Neural crest cell (in vitro differentiated cells): ENCODE data around the gene IARS2. TPM values are rescaled to one million over a fixed set of nuclear protein-coding genes. Genes with fewer than 3 reads are reported as not detected.
"Not testable (repeated sequence)": the region's sequence is repeated elsewhere in the genome, so short reads cannot be mapped to it uniquely, and the experiment has no call there.

ENCODE experiments used
- DNase-seq: peaks from one replicate; pipeline ENCODE4 v3.0.0; 2021; ENCODE audit warnings: low read depth, mixed read lengths, low spot score
- H3K27ac Mint-ChIP-seq: one replicate; pipeline ENCODE4 v1.8.0; 2021; ENCODE audit warnings: mild to moderate bottlenecking, mixed read lengths; ENCODE audit not compliant: unreplicated experiment
- H3K27me3 Mint-ChIP-seq: 2 replicates; pipeline ENCODE4 v1.8.0; 2021; ENCODE audit warnings: low read depth, mild to moderate bottlenecking, mixed read lengths
- H3K36me3 Mint-ChIP-seq: 2 replicates; pipeline ENCODE4 v1.8.0; 2021; ENCODE audit warnings: low read depth, mild to moderate bottlenecking, mixed read lengths
- H3K4me1 Mint-ChIP-seq: 2 replicates; pipeline ENCODE4 v1.8.0; 2021; ENCODE audit warnings: mixed read lengths
- H3K4me3 Mint-ChIP-seq: one replicate; pipeline ENCODE4 v1.8.0; 2021; ENCODE audit warnings: mild to moderate bottlenecking, mixed read lengths
- H3K9me3 Mint-ChIP-seq: 2 replicates; pipeline ENCODE4 v1.8.0; 2021; ENCODE audit warnings: mixed read lengths
- total RNA-seq: library from RNA; stranded (reverse); gene quantifications from 2 replicates; pipeline ENCODE4 v1.2.1, GENCODE V29; 2021
- TF ChIP-seq, protein P1 (sequence below): fragments of 200-600 bp; sonication (generic); conservative IDR thresholded peaks from 2 replicates; pipeline ENCODE4 v1.5.0; 2021; ENCODE audit warnings: antibody characterized with exemption, mild to moderate bottlenecking

The IARS2 gene
- total RNA-seq, 1 donor from 2014 or later, result 65.1 TPM

DNA sequence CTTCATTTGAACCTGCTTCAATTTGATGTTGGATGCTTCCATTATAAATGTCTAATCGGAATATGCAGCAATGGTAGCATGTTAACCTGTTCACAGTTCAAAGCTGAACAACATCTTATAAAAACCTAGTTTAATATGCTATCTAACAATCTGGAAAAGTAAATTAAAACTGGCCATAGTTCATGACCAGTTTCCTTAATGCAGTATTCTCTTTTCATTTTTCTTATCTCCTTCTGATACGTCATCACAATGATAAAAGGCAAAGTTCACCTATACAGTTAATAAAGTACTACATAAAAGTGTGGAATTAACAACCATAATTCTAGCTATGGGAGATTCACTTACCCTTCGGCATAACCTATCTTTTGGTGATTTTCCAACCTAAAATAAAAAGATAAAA lies 65.1 kb downstream of the IARS2 start:
- DNase-seq, result no peak
- TF ChIP-seq, protein P1, sequence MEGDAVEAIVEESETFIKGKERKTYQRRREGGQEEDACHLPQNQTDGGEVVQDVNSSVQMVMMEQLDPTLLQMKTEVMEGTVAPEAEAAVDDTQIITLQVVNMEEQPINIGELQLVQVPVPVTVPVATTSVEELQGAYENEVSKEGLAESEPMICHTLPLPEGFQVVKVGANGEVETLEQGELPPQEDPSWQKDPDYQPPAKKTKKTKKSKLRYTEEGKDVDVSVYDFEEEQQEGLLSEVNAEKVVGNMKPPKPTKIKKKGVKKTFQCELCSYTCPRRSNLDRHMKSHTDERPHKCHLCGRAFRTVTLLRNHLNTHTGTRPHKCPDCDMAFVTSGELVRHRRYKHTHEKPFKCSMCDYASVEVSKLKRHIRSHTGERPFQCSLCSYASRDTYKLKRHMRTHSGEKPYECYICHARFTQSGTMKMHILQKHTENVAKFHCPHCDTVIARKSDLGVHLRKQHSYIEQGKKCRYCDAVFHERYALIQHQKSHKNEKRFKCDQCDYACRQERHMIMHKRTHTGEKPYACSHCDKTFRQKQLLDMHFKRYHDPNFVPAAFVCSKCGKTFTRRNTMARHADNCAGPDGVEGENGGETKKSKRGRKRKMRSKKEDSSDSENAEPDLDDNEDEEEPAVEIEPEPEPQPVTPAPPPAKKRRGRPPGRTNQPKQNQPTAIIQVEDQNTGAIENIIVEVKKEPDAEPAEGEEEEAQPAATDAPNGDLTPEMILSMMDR, result no peak
- no peaks in the 10 kb centered on the region for H3K9me3 Mint-ChIP-seq
- peaks cover 23% of the 10 kb centered on the region for H3K36me3 Mint-ChIP-seq
- no peak overlapping the region for H3K4me3 Mint-ChIP-seq
- no peaks in the 10 kb centered on the region for H3K27me3 Mint-ChIP-seq
- peaks cover 13% of the 10 kb centered on the region for H3K4me1 Mint-ChIP-seq
- H3K27ac Mint-ChIP-seq, result no peak overlapping the region

DNA sequence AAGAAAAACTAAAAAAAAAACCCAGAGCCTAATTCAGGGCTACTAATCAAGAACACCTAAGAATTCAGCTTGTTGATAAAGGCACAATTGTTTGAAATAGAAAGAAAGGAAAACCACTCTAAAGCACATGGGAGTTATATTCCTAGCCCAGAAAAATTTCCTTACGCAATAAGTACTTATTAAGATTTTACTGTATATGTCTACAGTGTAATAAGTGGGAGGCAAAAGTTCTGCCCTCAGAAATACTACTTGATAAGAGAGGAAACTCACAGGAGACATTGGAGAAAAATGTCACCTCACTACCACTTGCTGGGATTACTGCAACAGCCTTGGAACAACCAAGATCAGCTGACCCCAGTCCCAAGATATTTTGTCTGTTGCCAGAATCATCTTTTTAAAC lies 66.1 kb downstream of the IARS2 start:
- H3K27ac Mint-ChIP-seq, result no peak overlapping the region
- TF ChIP-seq, protein P1, result no peak
- peaks cover 21% of the 10 kb centered on the region for H3K36me3 Mint-ChIP-seq
- DNase-seq, result no peak
- peaks cover 13% of the 10 kb centered on the region for H3K4me1 Mint-ChIP-seq
- H3K27me3 Mint-ChIP-seq, result no peaks in the 10 kb centered on the region
- H3K4me3 Mint-ChIP-seq, result no peak overlapping the region
- no peaks in the 10 kb centered on the region for H3K9me3 Mint-ChIP-seq

DNA sequence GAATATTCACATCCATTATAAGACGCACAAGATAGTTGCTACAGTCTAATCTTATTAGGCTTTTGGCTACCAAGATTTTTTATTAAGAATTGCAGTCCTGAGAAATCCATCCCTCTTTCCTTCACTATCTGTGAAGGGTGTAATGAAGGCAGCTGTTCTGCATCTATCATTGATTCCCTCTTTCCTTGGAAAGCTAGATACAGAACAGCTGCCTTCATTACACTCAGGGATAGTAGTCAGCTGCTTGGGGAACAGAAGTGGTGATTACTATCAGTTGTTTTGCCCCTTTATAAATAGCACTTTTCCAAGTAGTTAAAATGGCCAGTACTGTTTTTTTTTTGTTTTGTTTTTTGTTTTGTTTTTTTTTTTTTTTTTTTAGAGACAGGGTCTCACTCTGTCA lies 70.2 kb downstream of the IARS2 start:
- H3K4me1 Mint-ChIP-seq, result no peaks in the 10 kb centered on the region
- H3K27ac Mint-ChIP-seq, result no peak overlapping the region
- no peak for DNase-seq

DNA sequence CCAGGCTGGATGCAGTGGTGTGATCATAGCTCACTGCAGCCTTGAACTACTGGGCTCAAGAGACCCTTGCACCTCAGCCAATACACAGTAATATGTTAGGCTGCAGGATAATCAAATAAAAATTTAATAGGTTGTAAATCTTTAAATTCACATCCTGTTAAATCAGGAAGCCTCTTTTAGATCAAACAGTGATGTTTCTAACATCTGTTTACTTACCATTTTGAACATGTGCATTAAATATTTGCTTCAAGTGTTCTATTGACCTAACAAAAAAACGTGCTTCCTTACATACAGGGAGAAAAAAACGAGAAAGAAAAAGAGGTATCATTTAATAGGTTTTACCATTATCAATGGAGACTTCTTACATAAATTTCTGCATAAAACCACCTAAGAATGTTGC lies 70.6 kb downstream of the IARS2 start:
- Mint-ChIP-seq H3K36me3 (peaks cover 10% of the 10 kb centered on the region), H3K27ac (no peak overlapping the region), H3K4me3 (no peak overlapping the region), H3K9me3 (no peaks in the 10 kb centered on the region), H3K4me1 (no peaks in the 10 kb centered on the region), H3K27me3 (no peaks in the 10 kb centered on the region)
- DNase-seq, result no peak
- TF ChIP-seq, protein P1, result no peak

More for the DNA sequence above, 70.2 kb downstream of the IARS2 start:
- Mint-ChIP-seq H3K27me3 (no peaks in the 10 kb centered on the region), H3K9me3 (no peaks in the 10 kb centered on the region), H3K4me3 (no peak overlapping the region), H3K36me3 (peaks cover 7% of the 10 kb centered on the region)
- TF ChIP-seq, protein P1, result no peak

DNA sequence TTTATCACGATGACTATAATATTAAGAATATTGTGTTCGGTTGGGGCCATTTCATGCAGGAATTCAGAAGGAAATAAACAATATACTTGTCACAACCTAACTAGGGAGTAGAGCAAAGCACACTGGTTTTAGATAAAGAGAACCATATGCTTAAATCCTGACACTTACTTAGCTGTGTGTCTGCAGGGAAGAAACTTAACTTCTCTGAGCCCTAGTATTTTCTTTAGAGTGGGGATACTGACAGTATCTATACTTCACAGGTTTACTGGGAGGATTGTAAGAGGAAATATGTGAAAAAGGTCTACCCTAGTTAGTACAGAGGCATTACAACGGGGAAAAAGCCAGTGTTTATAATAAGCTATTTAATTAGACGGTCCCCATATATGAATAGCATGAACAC lies 72.9 kb downstream of the IARS2 start:
- Mint-ChIP-seq H3K27me3 (no peaks in the 10 kb centered on the region), H3K36me3 (peaks cover 16% of the 10 kb centered on the region), H3K9me3 (no peaks in the 10 kb centered on the region), H3K4me1 (no peaks in the 10 kb centered on the region), H3K27ac (no peak overlapping the region), H3K4me3 (no peak overlapping the region)
- TF ChIP-seq, protein P1, result no peak
- DNase-seq, result no peak

DNA sequence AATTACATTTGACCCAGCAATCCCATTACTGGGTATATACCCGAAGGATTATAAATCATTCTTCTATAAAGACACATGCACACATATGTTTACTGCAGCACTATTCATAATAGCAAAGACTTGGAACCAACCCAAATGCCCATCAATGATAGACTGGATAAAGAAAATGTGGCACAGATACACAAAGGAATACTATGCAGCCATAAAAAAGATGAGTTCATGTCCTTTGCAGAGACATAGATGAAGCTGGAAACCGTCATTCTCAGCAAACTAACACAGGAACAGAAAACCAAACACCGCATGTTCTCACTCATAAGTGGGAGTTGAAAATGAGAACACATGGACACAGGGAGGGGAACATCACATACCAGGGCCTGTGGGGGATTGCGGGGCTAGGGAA lies 76.0 kb downstream of the IARS2 start:
- H3K27me3 Mint-ChIP-seq, H3K9me3 Mint-ChIP-seq, DNase-seq, H3K4me1 Mint-ChIP-seq, H3K4me3 Mint-ChIP-seq: not testable (repeated sequence)
- Mint-ChIP-seq H3K36me3 (peaks cover 18% of the 10 kb centered on the region), H3K27ac (peak overlapping the region; percentile 60)
